Activated naive CD4-positive, alpha-beta T cell treated with anti-CD3 and anti-CD28 coated beads, Interleukin-2, amount 50 U/mL, for 24 hours (primary cell): ENCODE data around the gene SIGLEC1.

Experiments
- H3K27ac Mint-ChIP-seq: one replicate; pipeline ENCODE4 v1.8.0; 2021; ENCODE audit warnings: mild to moderate bottlenecking, mixed read lengths
- H3K27me3 Mint-ChIP-seq: one replicate; pipeline ENCODE4 v1.8.0; 2021; ENCODE audit warnings: mixed read lengths
- H3K36me3 Mint-ChIP-seq: one replicate; pipeline ENCODE4 v1.8.0; 2021; ENCODE audit warnings: mixed read lengths
- H3K4me1 Mint-ChIP-seq: one replicate; pipeline ENCODE4 v1.8.0; 2021; ENCODE audit warnings: mixed read lengths
- H3K4me3 Mint-ChIP-seq: one replicate; pipeline ENCODE4 v1.8.0; 2021; ENCODE audit warnings: mild to moderate bottlenecking, mixed read lengths
- H3K9me3 Mint-ChIP-seq: one replicate; pipeline ENCODE4 v1.8.0; 2021; ENCODE audit warnings: mixed read lengths

The SIGLEC1 gene

DNA sequence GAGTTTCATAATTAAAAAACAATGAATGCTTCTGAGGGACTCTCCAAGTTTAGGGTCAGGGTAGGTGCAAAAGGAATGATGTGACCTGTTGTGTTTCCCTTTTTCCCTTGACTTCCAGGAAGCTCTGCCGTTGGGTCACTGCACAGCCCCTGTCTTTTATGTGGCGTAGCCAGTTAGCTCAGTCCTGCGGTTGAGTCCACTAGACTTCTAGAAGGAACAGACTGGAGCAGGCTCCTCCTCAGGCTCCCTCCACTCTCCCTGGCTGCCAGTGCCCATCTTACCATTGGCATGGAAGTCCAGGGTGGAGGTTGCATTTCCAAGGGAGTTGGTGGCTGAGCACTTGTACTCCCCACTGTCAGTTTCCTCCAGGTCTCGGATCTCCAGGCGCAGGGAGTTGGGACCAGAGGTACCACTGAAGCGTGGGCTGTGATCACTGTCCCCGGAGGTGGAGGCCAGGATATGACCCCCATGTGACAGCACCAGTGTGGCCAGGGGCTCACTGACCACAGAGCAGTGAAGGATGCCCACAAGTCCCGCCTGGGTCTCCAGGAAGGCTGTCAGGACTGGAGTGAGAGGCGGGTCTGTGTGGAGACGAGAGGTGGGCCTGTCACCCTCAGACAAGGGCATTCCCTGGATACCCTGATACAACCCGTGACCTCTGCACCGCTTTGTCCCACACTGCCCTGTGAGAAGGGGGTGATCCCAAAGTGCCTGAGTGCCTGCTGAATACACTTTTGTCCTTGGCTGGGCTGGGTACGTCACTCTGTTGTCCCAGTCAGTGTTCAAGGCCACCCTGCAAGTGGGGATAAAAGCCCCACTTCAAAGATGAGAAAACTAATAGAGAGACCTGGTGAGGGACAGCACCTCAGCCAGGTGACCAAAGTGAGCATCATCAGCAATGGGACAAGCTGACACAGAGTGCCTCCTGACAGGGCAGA lies 11.1 kb downstream of the SIGLEC1 start:
- H3K4me1 Mint-ChIP-seq: no peaks in the 10 kb centered on the region

DNA sequence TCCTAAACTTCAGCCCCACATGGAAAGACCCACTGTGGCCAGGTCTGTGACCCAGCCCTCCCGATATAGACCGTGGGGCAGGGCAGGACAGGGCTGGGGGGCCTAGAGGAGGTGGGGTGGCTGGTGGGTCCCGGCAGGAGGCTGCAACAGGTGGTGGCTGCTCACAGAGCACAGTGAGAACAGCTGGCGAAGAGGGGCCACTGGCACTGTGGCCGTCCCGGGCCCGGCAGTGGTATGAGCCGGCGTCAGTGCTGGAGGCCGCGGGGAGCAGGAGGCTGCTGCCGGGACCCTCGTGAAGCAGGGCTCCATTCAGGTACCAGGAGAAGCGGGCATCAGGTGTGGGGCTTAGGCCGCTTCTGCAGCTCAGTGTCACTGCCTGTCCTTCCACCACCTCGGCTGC lies 13.4 kb downstream of the SIGLEC1 start:
- H3K4me3 Mint-ChIP-seq: no peak overlapping the region
- no peaks in the 10 kb centered on the region for H3K4me1 Mint-ChIP-seq
- H3K9me3 Mint-ChIP-seq: no peaks in the 10 kb centered on the region
- no peaks in the 10 kb centered on the region for H3K36me3 Mint-ChIP-seq
- no peaks in the 10 kb centered on the region for H3K27me3 Mint-ChIP-seq
- H3K27ac Mint-ChIP-seq: no peak overlapping the region

More for the DNA sequence above, 11.1 kb downstream of the SIGLEC1 start:
- H3K4me3 Mint-ChIP-seq: no peak overlapping the region
- H3K27ac Mint-ChIP-seq: no peak overlapping the region
- H3K9me3 Mint-ChIP-seq: no peaks in the 10 kb centered on the region
- no peaks in the 10 kb centered on the region for H3K36me3 Mint-ChIP-seq
- no peaks in the 10 kb centered on the region for H3K27me3 Mint-ChIP-seq

DNA sequence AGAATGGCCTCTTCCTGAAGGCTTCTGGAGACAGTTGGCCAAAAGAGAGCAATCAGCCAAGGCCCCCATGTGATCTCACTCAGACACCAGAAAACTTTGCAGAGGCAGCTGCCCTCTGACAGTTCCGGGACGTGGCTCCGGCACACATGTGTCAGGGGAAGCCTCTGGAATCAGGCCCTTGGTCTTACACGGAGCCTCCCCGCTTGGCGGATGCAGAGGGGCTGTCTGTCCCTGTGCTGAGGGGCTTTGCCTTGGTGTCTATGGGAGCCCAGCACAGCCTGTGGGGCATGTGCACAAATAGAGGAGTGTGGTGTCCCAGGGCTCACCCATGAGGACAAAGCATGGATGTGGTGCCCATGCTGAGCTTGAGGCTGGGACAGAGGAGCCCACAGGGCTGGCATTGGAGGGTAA lies 13.8 kb downstream of the SIGLEC1 start:
- H3K36me3 Mint-ChIP-seq: no peaks in the 10 kb centered on the region
- no peaks in the 10 kb centered on the region for H3K4me1 Mint-ChIP-seq
- no peak overlapping the region for H3K4me3 Mint-ChIP-seq
- no peaks in the 10 kb centered on the region for H3K27me3 Mint-ChIP-seq
- H3K27ac Mint-ChIP-seq: no peak overlapping the region
- H3K9me3 Mint-ChIP-seq: no peaks in the 10 kb centered on the region

DNA sequence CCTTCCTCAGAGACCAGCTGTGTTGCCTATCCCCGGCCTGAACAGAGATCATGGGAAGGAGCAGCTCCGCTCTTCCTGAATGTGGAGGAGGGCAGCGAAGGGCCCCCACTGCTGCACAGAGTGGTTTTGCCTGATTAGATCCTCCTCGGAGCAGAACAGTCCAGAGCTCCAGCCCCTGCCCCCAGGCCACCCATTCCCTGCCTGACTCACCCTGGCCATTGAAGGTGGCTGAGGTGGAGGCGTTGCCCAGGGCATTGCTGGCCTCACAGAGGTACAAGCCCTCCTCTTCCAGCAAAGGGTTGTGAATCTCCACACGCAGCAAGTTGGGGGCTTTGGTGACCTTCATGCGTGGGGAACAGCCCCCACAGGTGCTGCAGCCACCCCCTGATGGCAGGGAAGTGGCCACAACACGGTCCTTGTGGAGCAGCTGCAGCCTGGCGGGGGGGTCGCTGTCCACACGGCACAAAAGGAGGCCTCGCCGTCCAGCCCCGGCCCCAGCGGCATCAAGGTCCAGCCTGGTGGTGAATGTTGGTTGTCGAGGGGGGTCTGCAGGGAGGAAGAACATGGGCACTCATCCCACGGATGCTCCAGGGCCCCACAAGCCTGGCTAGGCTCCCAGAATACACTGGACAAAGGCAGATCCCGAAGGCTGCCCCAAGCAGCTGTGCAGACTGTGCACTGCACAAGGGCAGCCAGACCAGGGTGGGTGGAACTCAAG lies 14.7 kb downstream of the SIGLEC1 start:
- no peaks in the 10 kb centered on the region for H3K36me3 Mint-ChIP-seq
- H3K27ac Mint-ChIP-seq: no peak overlapping the region
- no peaks in the 10 kb centered on the region for H3K27me3 Mint-ChIP-seq
- H3K4me3 Mint-ChIP-seq: no peak overlapping the region
- H3K4me1 Mint-ChIP-seq: no peaks in the 10 kb centered on the region
- H3K9me3 Mint-ChIP-seq: no peaks in the 10 kb centered on the region

DNA sequence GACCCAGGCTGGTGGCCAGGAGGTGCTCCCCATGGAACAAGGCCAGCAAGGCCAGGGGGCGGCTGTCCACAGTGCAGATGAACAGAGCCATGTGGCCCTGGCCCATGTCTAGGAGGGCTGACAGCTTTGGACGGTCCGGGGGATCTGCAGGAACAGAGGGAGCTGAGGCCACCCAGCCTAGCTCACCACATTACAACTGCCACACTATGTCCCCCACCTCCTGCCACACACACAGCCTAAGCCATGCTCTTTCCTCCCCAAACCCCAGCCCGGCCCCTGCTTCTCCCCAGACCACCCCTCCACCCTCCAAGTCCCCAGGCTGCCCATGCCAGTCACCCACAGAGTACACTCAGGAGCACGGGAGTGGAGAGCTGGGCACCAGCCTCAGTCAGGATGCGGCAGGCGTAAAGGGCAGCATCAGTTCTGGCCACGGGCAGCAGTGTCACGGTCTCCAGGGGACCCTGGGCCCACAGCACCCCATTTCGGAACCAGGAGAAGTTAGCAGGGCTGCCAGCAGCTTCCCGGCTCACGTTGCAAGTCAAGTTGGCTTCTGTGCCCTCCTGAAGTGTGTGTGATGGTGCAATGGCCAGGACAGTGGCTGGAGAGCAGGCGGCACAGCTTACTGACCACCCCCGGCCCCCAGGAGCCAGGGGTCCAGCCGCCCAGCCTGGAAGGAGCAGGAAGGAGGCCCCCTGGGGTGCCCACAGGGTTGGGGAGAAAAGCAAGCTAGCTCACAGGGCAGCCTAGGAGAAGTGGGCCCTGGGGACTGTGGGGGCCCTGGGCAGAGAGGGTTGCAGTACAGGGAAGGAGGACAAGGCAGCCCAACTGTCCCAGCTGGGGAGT lies 15.4 kb downstream of the SIGLEC1 start:
- no peaks in the 10 kb centered on the region for H3K36me3 Mint-ChIP-seq
- H3K4me3 Mint-ChIP-seq: no peak overlapping the region
- H3K9me3 Mint-ChIP-seq: no peaks in the 10 kb centered on the region
- H3K27me3 Mint-ChIP-seq: no peaks in the 10 kb centered on the region
- no peaks in the 10 kb centered on the region for H3K4me1 Mint-ChIP-seq
- H3K27ac Mint-ChIP-seq: no peak overlapping the region

DNA sequence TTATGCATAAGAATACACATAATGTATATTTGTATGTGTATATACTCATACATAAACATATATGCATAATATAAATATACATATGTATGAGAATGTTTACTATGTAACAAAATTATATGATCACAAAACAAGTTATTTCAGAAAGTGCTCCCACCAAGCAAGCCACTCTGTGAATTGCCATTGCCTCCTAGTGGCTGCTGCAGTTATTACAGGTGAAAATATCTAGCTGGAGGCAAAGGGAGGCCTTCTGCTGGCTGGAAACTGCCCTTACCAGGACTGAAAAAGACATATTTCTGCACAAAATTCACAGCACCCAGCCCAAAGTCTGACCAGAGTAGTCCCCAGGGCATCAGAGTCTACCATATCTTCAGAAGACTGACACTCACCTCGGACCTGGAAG lies 16.2 kb downstream of the SIGLEC1 start:
- H3K27me3 Mint-ChIP-seq: no peaks in the 10 kb centered on the region
- H3K36me3 Mint-ChIP-seq: no peaks in the 10 kb centered on the region
- no peaks in the 10 kb centered on the region for H3K4me1 Mint-ChIP-seq
- no peak overlapping the region for H3K4me3 Mint-ChIP-seq
- H3K27ac Mint-ChIP-seq: no peak overlapping the region
- no peaks in the 10 kb centered on the region for H3K9me3 Mint-ChIP-seq

DNA sequence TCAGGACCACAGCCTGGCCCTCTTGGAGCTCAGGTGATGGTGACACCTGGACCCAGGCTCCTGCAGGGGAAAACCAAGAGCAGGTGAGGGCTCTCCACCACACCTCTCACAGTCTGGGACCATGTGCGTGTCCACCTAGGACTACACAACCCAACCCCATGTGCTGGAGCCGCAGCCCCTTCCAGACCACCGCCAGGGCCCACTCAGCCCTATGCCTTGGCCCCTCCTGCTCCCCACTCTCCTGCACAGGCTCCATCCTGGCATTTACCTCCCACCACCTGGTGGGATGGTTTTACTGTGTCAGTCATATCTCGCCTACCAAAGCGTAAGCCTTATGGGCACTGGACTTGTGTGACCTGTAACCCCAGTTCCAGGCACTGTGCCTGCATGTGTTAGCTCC lies 17.5 kb downstream of the SIGLEC1 start:
- H3K27me3 Mint-ChIP-seq: no peaks in the 10 kb centered on the region
- H3K4me1 Mint-ChIP-seq: no peaks in the 10 kb centered on the region
- H3K4me3 Mint-ChIP-seq: no peak overlapping the region
- no peaks in the 10 kb centered on the region for H3K36me3 Mint-ChIP-seq
- H3K9me3 Mint-ChIP-seq: no peaks in the 10 kb centered on the region
- H3K27ac Mint-ChIP-seq: no peak overlapping the region

DNA sequence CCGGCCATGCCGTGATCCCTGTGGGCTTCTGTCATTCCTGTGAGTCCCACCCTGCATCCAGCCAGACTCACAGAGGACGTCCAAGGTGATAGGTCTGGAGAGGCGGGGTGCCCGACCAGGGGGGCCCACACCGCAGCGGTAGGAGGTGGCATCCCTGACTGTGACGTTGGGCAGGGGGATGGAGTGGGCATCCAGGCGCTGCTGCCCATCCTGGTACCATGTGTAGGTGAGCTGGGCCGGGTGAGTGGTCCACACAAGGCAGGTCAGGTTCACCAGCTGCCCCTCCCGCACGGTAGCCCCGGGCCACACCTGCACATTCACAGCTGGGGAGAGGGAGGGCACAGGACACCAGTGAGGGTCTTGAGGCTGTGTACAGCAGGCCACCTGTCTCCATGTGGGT lies 19.0 kb downstream of the SIGLEC1 start:
- H3K4me3 Mint-ChIP-seq: no peak overlapping the region
- no peaks in the 10 kb centered on the region for H3K4me1 Mint-ChIP-seq
- no peak overlapping the region for H3K27ac Mint-ChIP-seq
- no peaks in the 10 kb centered on the region for H3K27me3 Mint-ChIP-seq
- H3K36me3 Mint-ChIP-seq: no peaks in the 10 kb centered on the region
- H3K9me3 Mint-ChIP-seq: no peaks in the 10 kb centered on the region

DNA sequence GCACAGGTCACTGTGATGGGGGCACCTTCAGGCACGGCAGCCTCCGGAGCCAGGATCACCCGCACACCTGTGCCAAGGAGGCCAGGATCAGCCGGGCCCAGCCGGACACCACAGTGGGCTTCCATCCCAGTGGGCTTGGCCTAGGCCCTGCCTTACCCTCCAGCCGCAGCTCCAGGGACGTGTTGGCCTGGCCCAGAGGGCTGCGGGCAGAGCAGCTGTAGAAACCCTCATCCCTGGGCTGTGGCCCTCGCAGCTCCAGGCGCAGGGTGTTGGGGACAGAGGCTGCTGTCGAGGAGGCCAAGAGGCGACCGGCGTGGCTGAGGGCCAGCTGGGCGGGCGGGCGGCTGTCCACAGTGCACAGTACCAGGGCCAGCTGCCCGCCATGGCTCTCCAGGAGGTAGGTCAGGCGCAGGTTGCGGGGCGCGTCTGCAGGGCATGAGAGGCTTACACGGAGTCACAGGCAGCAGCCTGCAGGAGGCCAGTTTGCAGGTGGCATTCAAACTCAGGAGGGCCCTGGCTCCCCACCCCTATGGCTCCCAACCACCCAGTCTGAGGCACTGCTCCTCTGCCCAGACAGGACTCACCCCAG lies 19.6 kb downstream of the SIGLEC1 start:
- Mint-ChIP-seq H3K27me3 (no peaks in the 10 kb centered on the region), H3K27ac (no peak overlapping the region), H3K36me3 (no peaks in the 10 kb centered on the region), H3K4me1 (no peaks in the 10 kb centered on the region), H3K9me3 (no peaks in the 10 kb centered on the region), H3K4me3 (no peak overlapping the region)

DNA sequence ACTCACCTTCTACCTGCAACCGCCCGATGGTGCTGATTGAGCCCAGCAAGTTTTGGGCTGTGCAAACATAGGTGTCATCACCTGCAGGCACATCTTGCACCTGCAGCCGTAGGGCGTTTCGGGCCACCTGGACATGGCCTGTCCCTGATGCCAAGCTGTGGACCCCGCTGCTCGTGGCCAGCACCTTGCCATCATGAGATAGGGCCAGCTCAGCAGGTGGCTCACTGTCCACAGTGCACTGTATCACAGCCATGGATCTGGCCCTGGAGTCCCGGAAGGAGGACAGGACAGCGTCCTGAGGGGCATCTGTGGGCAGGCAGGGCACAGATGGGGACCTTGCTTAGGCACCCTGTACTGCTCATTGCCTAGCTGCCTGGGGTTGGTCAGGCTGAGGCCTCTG lies 20.5 kb downstream of the SIGLEC1 start:
- H3K27me3 Mint-ChIP-seq: no peaks in the 10 kb centered on the region

DNA sequence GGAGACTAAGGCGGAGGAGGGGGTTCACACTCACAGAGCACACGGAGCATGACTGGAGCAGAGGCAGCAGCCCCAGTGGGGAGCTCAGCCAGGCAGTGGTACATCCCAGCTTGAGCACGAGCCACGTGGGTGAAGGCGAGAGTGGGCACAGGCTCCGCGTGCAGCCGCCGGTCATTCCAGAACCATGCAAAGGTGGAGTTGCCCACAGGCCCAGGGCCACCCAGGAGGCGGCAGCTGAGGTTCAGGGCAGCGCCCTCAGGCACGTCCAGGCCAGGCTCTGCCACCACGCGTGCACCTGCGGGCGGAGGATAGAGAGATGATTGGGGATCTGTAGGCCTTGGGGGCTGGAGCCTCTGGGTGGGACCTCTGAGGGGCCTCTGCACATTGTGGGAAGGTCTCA lies 21.1 kb downstream of the SIGLEC1 start:
- H3K27ac Mint-ChIP-seq: no peak overlapping the region

More for the DNA sequence above, 20.5 kb downstream of the SIGLEC1 start:
- no peaks in the 10 kb centered on the region for H3K36me3 Mint-ChIP-seq
- no peaks in the 10 kb centered on the region for H3K4me1 Mint-ChIP-seq
- H3K9me3 Mint-ChIP-seq: no peaks in the 10 kb centered on the region
- no peak overlapping the region for H3K27ac Mint-ChIP-seq
- H3K4me3 Mint-ChIP-seq: no peak overlapping the region

DNA sequence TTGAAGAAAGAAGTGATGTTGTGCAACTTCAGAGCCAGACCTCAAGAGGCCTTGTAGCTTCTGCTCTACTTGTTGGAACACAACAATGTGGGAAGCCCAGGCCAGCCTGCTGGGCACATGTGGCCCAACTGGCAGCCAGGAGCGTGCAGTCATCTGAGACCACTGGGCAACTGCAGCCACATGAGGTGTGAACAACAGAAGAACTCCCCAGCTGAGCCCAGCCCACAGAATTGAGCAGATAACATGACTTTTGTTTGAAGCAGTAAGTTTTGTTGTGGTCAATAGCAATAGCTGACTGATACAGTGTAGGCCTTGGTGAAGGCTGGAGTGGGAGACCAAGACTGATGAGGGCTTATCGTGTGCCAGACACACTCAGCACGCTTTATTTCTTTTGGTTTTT lies 22.0 kb downstream of the SIGLEC1 start:
- no peak overlapping the region for H3K4me3 Mint-ChIP-seq
- no peaks in the 10 kb centered on the region for H3K36me3 Mint-ChIP-seq
- no peaks in the 10 kb centered on the region for H3K4me1 Mint-ChIP-seq
- no peaks in the 10 kb centered on the region for H3K9me3 Mint-ChIP-seq
- no peak overlapping the region for H3K27ac Mint-ChIP-seq
- H3K27me3 Mint-ChIP-seq: peaks cover 3% of the 10 kb centered on the region

More for the DNA sequence above, 21.1 kb downstream of the SIGLEC1 start:
- Mint-ChIP-seq H3K4me3 (no peak overlapping the region), H3K36me3 (no peaks in the 10 kb centered on the region), H3K4me1 (no peaks in the 10 kb centered on the region), H3K27me3 (peaks cover 2% of the 10 kb centered on the region), H3K9me3 (no peaks in the 10 kb centered on the region)

DNA sequence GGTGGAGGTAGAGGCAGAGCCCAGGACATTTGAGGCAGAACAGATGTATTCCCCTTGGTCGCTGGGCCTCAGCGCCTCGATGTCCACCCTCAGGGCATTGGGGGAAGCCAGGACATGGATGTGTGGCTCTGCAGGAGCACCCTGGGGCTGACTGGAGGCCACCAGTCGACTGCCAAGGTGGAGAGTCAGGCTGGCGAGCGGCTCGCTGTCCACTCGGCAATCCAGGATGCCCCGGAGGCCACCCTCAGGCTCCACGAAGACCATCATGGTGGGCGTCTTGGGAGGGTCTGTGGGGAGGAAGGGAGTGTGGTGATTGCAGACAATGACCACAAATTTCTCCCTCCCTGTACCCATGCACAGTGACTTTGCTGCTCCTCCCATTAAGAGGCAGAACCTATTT lies 22.4 kb downstream of the SIGLEC1 start:
- H3K9me3 Mint-ChIP-seq: no peaks in the 10 kb centered on the region
- H3K4me1 Mint-ChIP-seq: no peaks in the 10 kb centered on the region
- no peak overlapping the region for H3K27ac Mint-ChIP-seq
- H3K4me3 Mint-ChIP-seq: no peak overlapping the region
- no peaks in the 10 kb centered on the region for H3K36me3 Mint-ChIP-seq
- peaks cover 5% of the 10 kb centered on the region for H3K27me3 Mint-ChIP-seq

DNA sequence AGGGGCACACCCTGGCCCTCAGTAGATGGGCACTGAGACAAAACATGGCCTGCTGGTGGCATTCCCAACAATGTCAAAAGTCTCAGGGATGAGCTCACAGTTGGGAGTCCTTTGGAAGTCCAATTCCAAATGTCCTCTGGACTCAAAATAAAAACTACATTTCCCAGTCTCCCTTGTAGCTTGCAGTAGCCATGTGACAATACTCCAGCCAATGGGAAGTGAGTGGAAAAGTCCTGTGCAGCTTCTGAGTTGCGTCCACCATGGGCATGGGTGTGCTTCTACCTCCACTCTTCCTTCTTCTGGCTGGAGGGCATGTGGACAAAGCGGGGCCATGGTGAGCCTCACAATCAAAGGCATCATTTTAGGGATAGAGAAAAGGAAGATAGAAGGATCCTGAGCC lies 24.7 kb downstream of the SIGLEC1 start:
- Mint-ChIP-seq H3K4me1 (no peaks in the 10 kb centered on the region), H3K27ac (no peak overlapping the region), H3K9me3 (no peaks in the 10 kb centered on the region), H3K27me3 (peaks cover 9% of the 10 kb centered on the region), H3K36me3 (no peaks in the 10 kb centered on the region), H3K4me3 (no peak overlapping the region)

DNA sequence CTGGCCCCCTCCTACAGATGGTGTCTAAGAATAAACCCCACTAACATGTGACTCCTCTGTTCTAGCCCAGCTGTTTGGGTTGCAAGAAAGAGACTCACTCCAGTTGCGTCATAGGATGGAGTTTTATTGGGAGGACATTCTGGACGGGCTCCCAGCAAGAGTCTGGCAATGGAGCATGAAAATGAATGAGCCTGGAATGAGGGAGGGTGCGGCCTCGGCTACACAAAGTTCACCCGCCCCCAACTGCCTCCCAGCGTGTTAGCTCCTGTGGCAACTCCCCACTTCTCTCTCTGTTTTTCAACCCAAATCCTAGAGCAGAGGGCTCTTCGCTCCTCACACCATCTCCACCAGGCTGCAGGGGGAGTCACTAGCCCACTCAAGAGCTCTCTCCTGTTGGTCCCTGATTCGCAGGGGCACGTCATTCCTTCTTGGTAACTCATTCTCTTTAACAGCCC lies 25.5 kb downstream of the SIGLEC1 start:
- H3K27me3 Mint-ChIP-seq: peaks cover 10% of the 10 kb centered on the region
- H3K36me3 Mint-ChIP-seq: no peaks in the 10 kb centered on the region
- no peak overlapping the region for H3K4me3 Mint-ChIP-seq
- no peaks in the 10 kb centered on the region for H3K4me1 Mint-ChIP-seq
- H3K27ac Mint-ChIP-seq: no peak overlapping the region
- H3K9me3 Mint-ChIP-seq: no peaks in the 10 kb centered on the region
